NOMO-1 treated with DMSO at 0.1 percent for 48 hours (cell line): Measurements from ENCODE around the gene CAP1.
"Not testable (repeated sequence)": the region's sequence is repeated elsewhere in the genome, so short reads cannot be mapped to it uniquely, and the experiment has no call there.

Experiments
- DNase-seq: peaks from one replicate; lab custom pipeline; 2025; ENCODE audit not compliant: unreplicated experiment; lab: John Stamatoyannopoulos, UW

CAP1 gene

DNA sequence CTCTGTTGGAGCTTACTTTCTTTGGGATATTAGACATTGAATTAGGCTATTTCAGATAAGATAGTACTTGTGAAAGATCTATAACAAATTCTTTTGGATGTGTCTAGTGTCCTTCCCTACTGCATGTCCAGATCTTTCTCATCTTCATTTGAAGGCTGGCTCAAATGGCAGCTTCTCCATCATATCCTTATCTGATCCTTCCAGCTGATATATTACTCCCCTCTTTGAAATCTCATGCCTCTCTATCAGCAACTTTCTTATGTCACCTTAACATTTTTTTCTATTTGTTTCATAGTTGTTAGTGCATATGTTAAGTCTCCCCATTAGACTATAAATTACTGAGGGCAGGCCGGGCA is 17.5 kb downstream of the CAP1 start:
- DNase-seq: no peak

DNA sequence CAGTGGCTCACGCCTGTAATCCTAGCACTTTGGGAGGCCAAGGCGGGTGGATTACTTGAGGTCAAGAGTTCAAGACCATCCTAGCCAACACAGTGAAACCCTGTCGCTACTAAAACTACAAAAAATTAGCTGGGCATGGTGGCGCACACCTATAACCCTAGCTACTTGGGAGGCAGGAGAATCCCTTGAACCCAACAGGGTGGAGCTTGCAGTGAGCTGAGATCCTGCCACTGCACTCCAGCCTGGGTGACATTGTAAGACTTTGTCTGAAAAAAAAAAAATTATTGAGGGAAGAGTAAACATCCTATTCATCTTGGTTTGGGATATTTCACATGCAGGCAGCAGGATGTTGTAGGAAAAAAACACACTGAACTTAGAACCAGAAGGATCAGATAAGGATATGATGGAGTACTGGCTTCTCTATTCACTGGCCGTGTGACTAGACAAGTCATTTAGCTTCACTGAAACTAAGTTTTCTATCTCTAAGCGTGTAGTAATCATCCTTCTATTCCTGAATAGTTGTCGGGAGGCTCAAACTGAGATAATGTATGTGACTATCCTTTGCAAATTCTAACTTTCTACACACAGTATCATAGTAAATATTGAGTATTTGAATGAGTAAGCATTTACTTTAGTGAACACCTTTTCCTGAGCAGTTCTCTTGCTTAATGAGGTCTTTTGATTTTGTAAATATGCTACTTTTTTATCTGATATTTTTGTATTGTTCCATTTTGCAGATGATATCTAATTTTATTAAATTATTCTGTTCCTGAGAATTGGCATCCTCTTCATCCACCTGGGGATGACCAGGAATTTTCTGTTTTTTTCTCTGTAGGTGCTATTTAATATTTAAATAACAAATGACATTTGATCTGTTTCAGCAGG is 18.2 kb downstream of the CAP1 start:
- DNase-seq: no peak

- peak; percentile 90 for DNase-seq
These were observed 18.9 kb downstream of the CAP1 start for GRCh38 chr1:40059338-40059959.

DNA sequence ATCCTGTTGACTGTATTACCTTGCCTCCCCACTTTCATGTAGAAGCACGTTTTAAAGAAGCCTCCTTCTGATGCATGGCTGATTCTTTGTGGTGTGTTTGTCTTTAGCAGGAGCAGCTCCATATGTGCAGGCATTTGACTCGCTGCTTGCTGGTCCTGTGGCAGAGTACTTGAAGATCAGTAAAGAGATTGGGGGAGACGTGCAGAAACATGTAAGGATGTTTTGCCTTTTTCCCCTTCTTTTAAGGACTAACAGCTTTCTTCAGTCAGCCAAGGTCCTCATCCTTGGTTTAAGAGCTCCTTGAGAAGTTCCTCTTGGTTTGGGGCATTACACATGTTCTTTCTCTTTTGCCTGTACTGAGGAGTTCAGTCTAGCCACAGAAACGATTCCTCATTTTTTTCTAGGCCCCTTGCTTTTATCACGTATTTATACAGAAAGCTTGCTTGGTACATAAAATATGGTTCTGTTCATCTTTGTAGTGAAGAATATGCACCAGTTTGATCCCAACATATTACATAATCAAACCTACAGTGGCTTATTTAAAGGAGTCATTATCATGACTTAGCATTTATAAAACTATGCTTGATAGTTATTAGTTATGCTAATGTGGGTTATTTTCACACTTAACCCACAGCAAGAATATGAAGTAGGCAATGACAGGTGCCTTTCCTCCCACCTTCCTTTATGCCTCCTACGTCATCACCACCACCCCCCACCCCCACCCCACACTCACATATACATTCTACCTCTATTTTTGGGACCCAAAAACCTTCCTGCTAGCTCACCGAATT is 19.6 kb downstream of the CAP1 start:
- DNase-seq: peak; percentile 60

GRCh38 chr1:40064797-40065499 is 24.4 kb downstream of the CAP1 start:
- peak; percentile 91 for DNase-seq

- DNase-seq: no peak
These were observed 26.5 kb downstream of the CAP1 start for GRCh38 chr1:40067023-40067422.

DNA sequence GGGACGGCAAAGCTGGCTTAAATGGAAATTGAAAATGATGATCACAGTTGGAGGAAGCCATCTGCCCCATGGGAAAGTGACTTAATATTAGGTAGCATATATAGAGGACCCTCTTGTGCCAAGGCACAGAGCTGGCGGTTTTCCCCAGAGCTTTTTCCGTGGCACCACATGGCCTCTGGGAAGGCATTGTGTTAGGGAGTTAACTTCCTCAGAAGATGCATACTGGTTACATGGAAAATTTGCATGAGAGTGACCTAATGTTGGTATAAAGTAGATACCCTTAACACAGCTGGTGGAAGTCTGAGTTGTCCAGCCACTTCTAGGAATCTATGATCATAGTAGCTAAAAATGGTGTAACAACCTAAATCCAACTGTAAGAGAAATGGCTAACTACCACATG is 27.3 kb downstream of the CAP1 start:
- no peak for DNase-seq

- no peak for DNase-seq
These were observed 31.6 kb downstream of the CAP1 start for GRCh38 chr1:40072142-40072541.

GRCh38 chr1:40073062-40073461 is 32.5 kb downstream of the CAP1 start:
- DNase-seq: no peak

DNA sequence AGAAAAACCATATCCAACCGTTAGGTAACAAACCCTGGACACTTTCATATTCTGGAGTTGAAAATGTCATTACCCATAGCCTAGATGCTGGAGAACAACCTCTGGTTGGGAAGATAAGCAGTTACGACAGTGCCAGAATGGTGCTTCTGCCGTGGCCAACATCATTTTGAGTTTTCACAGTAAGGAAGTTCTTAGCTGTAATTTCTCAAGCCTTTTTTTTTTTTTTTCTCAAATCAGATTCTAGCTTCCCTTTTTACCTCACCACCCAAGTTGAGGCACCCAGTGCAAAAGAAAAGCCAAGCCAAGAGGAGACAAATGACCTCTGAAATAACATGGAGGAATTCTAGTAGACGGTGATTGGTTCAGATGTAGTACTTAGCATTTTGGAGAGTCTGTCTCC is 34.7 kb downstream of the CAP1 start:
- peak; percentile 65 for DNase-seq

DNA sequence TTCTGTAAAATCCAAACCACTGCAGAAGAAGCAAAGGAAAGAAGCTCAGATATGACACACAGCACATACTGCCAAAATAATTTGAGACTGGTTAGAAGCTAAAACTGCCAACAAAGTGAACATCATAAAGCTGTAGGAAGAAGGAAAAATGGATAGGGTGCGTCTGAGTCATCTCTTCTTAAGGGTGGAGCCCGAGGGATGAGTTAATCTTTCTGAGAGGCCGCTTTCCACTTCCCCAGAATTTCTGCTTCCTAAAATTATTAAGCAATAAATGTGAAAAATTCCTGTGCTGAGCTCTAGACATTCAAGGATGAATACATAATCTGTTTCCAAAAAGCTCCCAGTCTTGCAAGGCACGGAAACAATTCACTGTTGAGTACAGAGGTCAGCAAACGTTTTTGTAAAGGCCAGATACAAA is 36.4 kb downstream of the CAP1 start:
- DNase-seq: peak; percentile 36

GRCh38 chr1:40078512-40079333 is 38.2 kb downstream of the CAP1 start:
- DNase-seq: peak; percentile 41

- peak; percentile 17 for DNase-seq
These were observed 39.4 kb downstream of the CAP1 start for GRCh38 chr1:40079774-40080400.

GRCh38 chr1:40081871-40082270 is 41.3 kb downstream of the CAP1 start:
- no peak for DNase-seq

DNA sequence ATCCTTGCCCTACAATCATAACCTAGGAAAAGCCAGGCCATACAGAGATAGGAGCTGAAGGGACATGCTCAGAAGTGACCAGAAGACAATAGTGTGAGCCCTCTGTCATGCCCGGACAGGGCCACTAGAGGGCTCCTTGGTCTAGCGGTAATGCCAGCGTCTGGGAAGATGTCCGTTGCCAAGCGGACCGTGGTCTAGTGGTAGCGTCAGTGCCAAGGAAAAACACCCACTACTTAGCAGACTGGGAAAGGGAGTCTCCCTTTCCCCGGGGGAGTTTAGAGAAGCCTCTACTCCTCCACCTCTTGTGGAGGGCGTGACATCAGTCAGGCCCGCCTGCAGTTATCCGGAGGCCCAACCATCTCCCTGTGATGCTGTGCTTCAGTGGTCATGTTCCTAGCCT is 44.2 kb downstream of the CAP1 start:
- DNase-seq: not testable (repeated sequence)

DNA sequence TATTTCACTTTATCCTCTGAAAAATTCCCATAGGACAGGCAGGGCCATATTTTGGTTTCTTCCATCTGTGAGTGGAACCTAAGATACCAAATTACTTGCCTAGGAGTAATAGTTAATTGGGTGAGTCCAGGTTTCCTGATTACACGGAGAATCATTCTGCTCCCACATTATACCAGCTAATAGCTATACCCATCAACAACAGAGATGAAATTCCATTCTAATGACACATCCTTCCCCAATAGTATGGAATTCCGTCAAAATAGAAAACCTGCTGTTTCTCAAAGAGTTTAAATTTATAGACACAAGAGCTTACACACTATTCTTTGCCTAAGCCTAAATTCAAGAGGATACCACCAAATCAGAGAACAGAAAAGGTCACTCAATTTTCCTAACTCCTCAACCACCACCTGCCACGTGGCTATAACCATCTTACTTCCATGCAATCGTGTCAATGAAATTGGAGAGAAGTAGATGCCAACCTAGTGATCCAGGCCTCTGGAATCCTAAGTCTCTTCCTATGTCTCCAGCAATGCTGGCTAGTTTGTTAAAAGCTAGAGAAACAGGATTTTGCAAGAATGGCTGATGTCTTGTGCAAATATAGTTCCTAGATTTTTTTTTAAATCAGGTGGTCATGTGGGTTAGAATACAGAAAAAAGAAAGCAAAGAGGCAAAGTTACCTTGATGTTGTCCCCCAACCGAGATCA is 50.3 kb downstream of the CAP1 start:
- DNase-seq: no peak

DNA sequence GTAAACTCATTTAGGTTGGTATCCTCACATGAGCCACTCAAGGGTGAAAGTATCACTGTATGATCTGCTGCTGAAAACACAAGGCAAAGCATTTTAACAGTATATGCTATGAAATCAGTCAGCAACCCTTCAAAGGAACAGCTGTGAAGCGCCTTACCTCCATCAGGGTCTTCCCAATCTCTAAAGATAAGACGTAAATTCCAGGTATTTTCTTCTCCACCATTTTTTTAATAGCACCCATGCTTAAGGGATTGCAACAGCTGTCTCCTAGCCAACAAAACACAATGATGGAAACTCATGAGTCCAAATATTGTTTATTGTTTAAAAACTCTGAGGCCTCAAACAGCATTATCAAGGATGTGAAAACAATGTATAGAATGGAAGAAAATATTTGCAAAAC is 51.7 kb downstream of the CAP1 start:
- no peak for DNase-seq

DNA sequence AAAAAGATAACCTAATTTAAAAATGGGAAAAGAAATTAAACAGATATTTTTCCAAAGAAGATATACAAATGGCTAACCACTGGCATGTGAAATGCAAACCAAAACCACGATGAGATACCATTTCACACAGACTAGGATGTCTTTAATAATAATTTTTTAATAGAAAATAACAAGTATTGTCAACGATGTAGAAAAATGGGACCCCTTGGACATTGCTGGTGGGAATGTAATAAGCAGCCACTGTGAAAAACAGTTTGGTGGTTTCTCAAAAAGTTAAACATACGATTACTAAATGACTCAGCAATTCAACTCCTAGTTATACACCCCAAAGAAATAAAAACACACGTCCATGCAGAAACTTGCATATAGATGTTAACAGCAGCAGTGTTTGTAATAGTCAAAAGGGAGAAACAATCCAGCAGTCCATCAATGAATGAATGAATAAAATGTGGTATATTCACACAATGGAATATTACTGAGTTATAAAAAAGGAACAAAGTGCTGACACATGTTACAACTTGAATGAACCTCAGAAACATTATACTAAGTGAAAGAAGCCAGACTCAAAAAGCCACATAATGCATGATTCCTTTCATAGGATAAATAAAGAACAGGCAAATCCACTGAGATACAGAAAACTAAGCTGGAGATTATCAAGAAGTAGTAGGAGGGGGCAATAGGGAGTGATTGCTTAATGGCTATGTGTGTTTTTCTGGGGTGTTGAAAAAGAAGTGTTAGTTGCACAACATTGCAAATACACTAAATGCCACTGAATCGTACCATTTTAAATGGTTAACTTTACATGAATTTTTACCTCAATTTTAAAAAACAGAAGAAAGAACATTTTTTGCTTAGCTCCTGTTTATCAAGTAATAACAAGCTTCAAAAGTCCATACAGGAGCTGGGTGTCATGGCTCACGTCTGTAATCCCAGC is 52.4 kb downstream of the CAP1 start:
- DNase-seq: no peak
